IMR-90 (cell line): ENCODE measurements around the gene BRD4. TPM values are rescaled to one million over a fixed set of nuclear protein-coding genes. Genes with fewer than 3 reads are reported as not detected.

Experiments used
- ATAC-seq: fragments of 200-7000 bp; cut with Tn5 transposase; 2 replicates; pipeline ENCODE4 v1.9.1; 2020; ENCODE audit warnings: low read depth, mild to moderate bottlenecking, moderate library complexity
- BruUV-seq: library from RNA; stranded (reverse); fragments of 400-500 nt; replicated peaks from 2 replicates; lab custom pipeline; 2021; lab: Mats Ljungman, UMichigan
- CTCF ChIA-PET: fragments of 300-600 bp; formaldehyde crosslinking; extraction: SDS; loops from one replicate; lab custom pipeline; 2021; ENCODE audit warnings: antibody characterized with exemption; lab: Yijun Ruan, JAX
- POLR2A ChIA-PET: fragments of 300-600 bp; sonication (Branson Sonifier 250); formaldehyde crosslinking; loops from one replicate; lab custom pipeline; 2022; ENCODE audit warnings: antibody characterized with exemption; ENCODE audit not compliant: unreplicated experiment; lab: Charles Lee
- DNase-seq: peaks from one replicate; pipeline ENCODE4 v3.0.0; 2013
- H2AFZ ChIP-seq: replicated peaks from 2 replicates; pipeline ENCODE3; 2013; ENCODE audit warnings: low read length, mild to moderate bottlenecking; ENCODE audit not compliant: poor library complexity
- H2AK5ac ChIP-seq: 2 replicates; pipeline ENCODE4 v1.6.1; 2013; ENCODE audit warnings: low read depth, low read length, inconsistent platforms
- H2AK9ac ChIP-seq: replicated peaks from 2 replicates; pipeline ENCODE3; 2013; ENCODE audit warnings: mild to moderate bottlenecking, low read depth, low read length, moderate library complexity; ENCODE audit not compliant: poor library complexity
- H2BK120ac ChIP-seq: 2 replicates; pipeline ENCODE4 v1.6.1; 2013; ENCODE audit warnings: low read depth, low read length, inconsistent platforms
- H2BK15ac ChIP-seq: 3 replicates; pipeline ENCODE4 v1.6.1; 2013; ENCODE audit warnings: low read depth, low read length, inconsistent platforms
- H2BK20ac ChIP-seq: 2 replicates; pipeline ENCODE4 v1.6.1; 2013; ENCODE audit warnings: low read depth, mild to moderate bottlenecking, inconsistent platforms, low read length, moderate library complexity
- H2BK5ac ChIP-seq: 2 replicates; pipeline ENCODE4 v1.6.1; 2013; ENCODE audit warnings: mild to moderate bottlenecking, low read depth, low read length, inconsistent platforms; ENCODE audit not compliant: poor library complexity, severe bottlenecking
- H3K14ac ChIP-seq: replicated peaks from 2 replicates; pipeline ENCODE4 v1.6.1; 2013; ENCODE audit warnings: low read depth, low read length, inconsistent platforms
- H3K18ac ChIP-seq: 2 replicates; pipeline ENCODE4 v1.6.1; 2013; ENCODE audit warnings: low read depth, low read length, control low read depth
- H3K23ac ChIP-seq: 2 replicates; pipeline ENCODE4 v1.6.1; 2013; ENCODE audit warnings: low read depth, low read length, inconsistent platforms
- H3K27ac ChIP-seq: 2 replicates; pipeline ENCODE4 v1.5.1; 2013; ENCODE audit warnings: mild to moderate bottlenecking, control low read depth, low read length; ENCODE audit not compliant: insufficient read depth
- H3K27me3 ChIP-seq: 2 replicates; pipeline ENCODE4 v1.6.1; 2013; ENCODE audit warnings: low read length; ENCODE audit not compliant: control insufficient read depth, insufficient read depth
- H3K36me3 ChIP-seq: 2 replicates; pipeline ENCODE4 v1.6.1; 2013; ENCODE audit warnings: low read length, mixed read lengths; ENCODE audit not compliant: control insufficient read depth, insufficient read depth
- H3K4ac ChIP-seq: 2 replicates; pipeline ENCODE4 v1.6.1; 2013; ENCODE audit warnings: low read depth, low read length, inconsistent platforms
- H3K4me1 ChIP-seq: 2 replicates; pipeline ENCODE4 v1.6.1; 2013; ENCODE audit warnings: low read length, mixed read lengths; ENCODE audit not compliant: control insufficient read depth, insufficient read depth
- H3K4me2 ChIP-seq: 2 replicates; pipeline ENCODE4 v1.6.1; 2013; ENCODE audit warnings: low read depth, mild to moderate bottlenecking, control low read depth, low read length, moderate library complexity
- H3K4me3 ChIP-seq: 2 replicates; pipeline ENCODE4 v1.5.1; 2013; ENCODE audit warnings: low read depth, mild to moderate bottlenecking, control low read depth, low read length, moderate library complexity; ENCODE audit not compliant: insufficient read depth
- H3K56ac ChIP-seq: 2 replicates; pipeline ENCODE4 v1.6.1; 2013; ENCODE audit warnings: low read length, inconsistent platforms; ENCODE audit not compliant: insufficient read depth; ENCODE audit errors: extremely low read depth
- H3K79me1 ChIP-seq, 2 experiments: 2 replicates each; pipeline ENCODE4 v1.6.1; 2013; ENCODE audit warnings: low read length in 2 of 2, inconsistent platforms in 1 of 2, low read depth in 1 of 2
- H3K9ac ChIP-seq: 2 replicates; pipeline ENCODE4 v1.6.1; 2013; ENCODE audit warnings: low read depth, low read length, control low read depth
- H3K9me1 ChIP-seq: 2 replicates; pipeline ENCODE4 v1.6.1; 2013; ENCODE audit warnings: low read length, inconsistent platforms; ENCODE audit not compliant: insufficient read depth
- H3K9me3 ChIP-seq: 2 replicates; pipeline ENCODE4 v1.6.1; 2013; ENCODE audit warnings: low read length; ENCODE audit not compliant: control insufficient read depth, insufficient read depth
- H4K20me1 ChIP-seq: 2 replicates; pipeline ENCODE4 v1.6.1; 2013; ENCODE audit warnings: low read length, inconsistent platforms; ENCODE audit not compliant: insufficient read depth
- H4K5ac ChIP-seq: 2 replicates; pipeline ENCODE4 v1.6.1; 2013; ENCODE audit warnings: mild to moderate bottlenecking, low read depth, low read length, control low read depth
- H4K8ac ChIP-seq, 2 experiments: 2 replicates each; pipeline ENCODE4 v1.6.1; 2013; ENCODE audit warnings: low read depth in 2 of 2, low read length in 2 of 2, control low read depth in 1 of 2, inconsistent platforms in 1 of 2
- H4K91ac ChIP-seq: 2 replicates; pipeline ENCODE4 v1.6.1; 2013; ENCODE audit warnings: low read depth, low read length, inconsistent platforms; ENCODE audit not compliant: insufficient read depth
- CEBPB ChIP-seq: IDR thresholded peaks from 2 replicates; pipeline ENCODE4 v1.6.1; 2012; ENCODE audit warnings: low read depth, low read length, improper control_type of control experiment
- CHD1 ChIP-seq: IDR thresholded peaks from 2 replicates; pipeline ENCODE4 v1.6.1; 2012; ENCODE audit warnings: low read depth, low read length, improper control_type of control experiment
- FOS ChIP-seq: fragments of 150-350 bp; IDR thresholded peaks from 2 replicates; pipeline ENCODE4 v1.6.1; 2016; ENCODE audit warnings: low read depth, low read length
- RCOR1 ChIP-seq: IDR thresholded peaks from 2 replicates; pipeline ENCODE4 v1.6.1; 2012; ENCODE audit warnings: mild to moderate bottlenecking, low read length, improper control_type of control experiment; ENCODE audit not compliant: insufficient replicate concordance
- USF2 ChIP-seq: fragments of 150-350 bp; IDR thresholded peaks from 2 replicates; pipeline ENCODE4 v1.6.1; 2017; ENCODE audit warnings: mild to moderate bottlenecking, antibody characterized with exemption, low read length, low read depth
- WGBS, 2 experiments: methylation state at CpG; one replicate each; pipeline versions ENCODE4 v1.1.5 to v1.1.7; 2013; ENCODE audit warnings: missing lambda C conversion rate in 2 of 2; ENCODE audit not compliant: insufficient read length in 1 of 2; ENCODE audit errors: extremely low coverage in 2 of 2; 5-methylcytosine and 5-hydroxymethylcytosine counted together
- dilution Hi-C: fragments of 300-500 bp; cut with HindIII; formaldehyde crosslinking; loops from one replicate; pipeline ENCODE4 v1.14.3; 2018; ENCODE audit warnings: low sequenced_read_pairs; ENCODE audit not compliant: unreplicated experiment
- in situ Hi-C: fragments of 300-500 bp; cut with MboI; formaldehyde crosslinking; loops from 3 replicates; pipeline ENCODE4 v1.14.3; 2019; ENCODE audit warnings: low sequenced_read_pairs, inconsistent platforms, mixed read lengths
- intact Hi-C: fragments of 100-400 bp; cut with micrococcal nuclease; formaldehyde crosslinking; loops from 2 replicates; pipeline ENCODE4 v1.10.0; 2022
- polyA plus RNA-seq, 3 experiments: library from polyadenylated mRNA; depleted of rRNA; stranded (reverse); fragments of >200 nt; gene quantifications; 2 replicates each; pipeline ENCODE4 v1.2.3, GENCODE V29; 2012; ENCODE audit warnings: low replicate concordance in 1 of 3
- total RNA-seq: library from RNA; depleted of rRNA; stranded (reverse); fragments of >200 nt; gene quantifications from 2 replicates; pipeline ENCODE4 v1.2.3, GENCODE V29; 2012
- TF ChIP-seq, protein P1 (sequence below): conservative IDR thresholded peaks from 2 replicates; pipeline ENCODE4 v1.5.1; 2012; ENCODE audit warnings: mild to moderate bottlenecking, low read depth, low read length, improper control_type of control experiment

Gene BRD4
- total and polyA plus RNA-seq, 2 of the 4 experiments (the other 2 are of a cell fraction), result 7.0 to 21.1 TPM

GRCh38 chr19:15234431-15235130, 97.8 kb downstream of the BRD4 start:
- H2AK9ac ChIP-seq, result no peak overlapping the region
- no peak overlapping the region for H2BK15ac ChIP-seq
- BruUV-seq, result no TSS peak
- H3K27ac ChIP-seq, result no peak overlapping the region
- H3K14ac ChIP-seq, result no peak overlapping the region
- dilution Hi-C loops, result no loop called here
- 0 out of 2 replicates have a peak, but pooled peaks cover 9% of the 10 kb centered on the region for H3K9me1 ChIP-seq
- H4K91ac ChIP-seq, result no peak overlapping the region
- H3K56ac ChIP-seq, result no peak overlapping the region
- no peak overlapping the region for H3K4me3 ChIP-seq
- no peak overlapping the region for H2AFZ ChIP-seq
- H2BK5ac ChIP-seq, result no peak overlapping the region
- intact Hi-C loops, result no loop called here
- no peak overlapping the region for H4K5ac ChIP-seq
- H3K9ac ChIP-seq, result no peak overlapping the region
- 0 out of 4 replicates have a peak overlapping the region, but pooled peaks of 1 of the 2 experiments have one; percentile 7 for H4K8ac ChIP-seq
- H3K4me2 ChIP-seq, result no peak overlapping the region
- CTCF ChIA-PET, result no interaction called here
- TF ChIP-seq, protein P1, sequence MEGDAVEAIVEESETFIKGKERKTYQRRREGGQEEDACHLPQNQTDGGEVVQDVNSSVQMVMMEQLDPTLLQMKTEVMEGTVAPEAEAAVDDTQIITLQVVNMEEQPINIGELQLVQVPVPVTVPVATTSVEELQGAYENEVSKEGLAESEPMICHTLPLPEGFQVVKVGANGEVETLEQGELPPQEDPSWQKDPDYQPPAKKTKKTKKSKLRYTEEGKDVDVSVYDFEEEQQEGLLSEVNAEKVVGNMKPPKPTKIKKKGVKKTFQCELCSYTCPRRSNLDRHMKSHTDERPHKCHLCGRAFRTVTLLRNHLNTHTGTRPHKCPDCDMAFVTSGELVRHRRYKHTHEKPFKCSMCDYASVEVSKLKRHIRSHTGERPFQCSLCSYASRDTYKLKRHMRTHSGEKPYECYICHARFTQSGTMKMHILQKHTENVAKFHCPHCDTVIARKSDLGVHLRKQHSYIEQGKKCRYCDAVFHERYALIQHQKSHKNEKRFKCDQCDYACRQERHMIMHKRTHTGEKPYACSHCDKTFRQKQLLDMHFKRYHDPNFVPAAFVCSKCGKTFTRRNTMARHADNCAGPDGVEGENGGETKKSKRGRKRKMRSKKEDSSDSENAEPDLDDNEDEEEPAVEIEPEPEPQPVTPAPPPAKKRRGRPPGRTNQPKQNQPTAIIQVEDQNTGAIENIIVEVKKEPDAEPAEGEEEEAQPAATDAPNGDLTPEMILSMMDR, result no peak
- TF ChIP-seq CHD1 (no peak), FOS (no peak), RCOR1 (no peak), CEBPB (no peak), USF2 (no peak)
- peaks cover 37% of the 10 kb centered on the region for H3K36me3 ChIP-seq
- H3K9me3 ChIP-seq, result no peaks in the 10 kb centered on the region
- no peak overlapping the region for H2BK120ac ChIP-seq
- peaks cover 2% of the 10 kb centered on the region for H4K20me1 ChIP-seq
- ATAC-seq (no peak), DNase-seq (peak; percentile 10)
- POLR2A ChIA-PET, result no interaction called here
- H3K23ac ChIP-seq, result no peak overlapping the region
- peaks cover 2% of the 10 kb centered on the region; the same call in 1 of the 2 replicates for H3K4me1 ChIP-seq
- 63% methylated on average over 1 of the region's 10 CpGs; no CpG with 5 or more reads in 1 of the 2 experiments for WGBS, 2 experiments
- H2BK20ac ChIP-seq, result no peak overlapping the region
- H3K79me1 ChIP-seq, result peaks cover 7 to 13% of the 10 kb centered on the region in 2 experiments; a peak in 2 of 4 replicates
- no peak overlapping the region for H3K4ac ChIP-seq
- H3K18ac ChIP-seq, result no peak overlapping the region
- H3K27me3 ChIP-seq, result no peaks in the 10 kb centered on the region
- in situ Hi-C loops, result no loop called here
- no peak overlapping the region for H2AK5ac ChIP-seq
